ENCODE data around the gene PROCA1. TPM values are rescaled to one million over a fixed set of nuclear protein-coding genes. Genes with fewer than 3 reads are reported as not detected.

The PROCA1 gene
- total and polyA plus RNA-seq, 2 of the 8 experiments (the other 6 are each of a cell fraction or from before 2014, with no cell fraction given) = 21.2 to 26.3 TPM

DNA sequence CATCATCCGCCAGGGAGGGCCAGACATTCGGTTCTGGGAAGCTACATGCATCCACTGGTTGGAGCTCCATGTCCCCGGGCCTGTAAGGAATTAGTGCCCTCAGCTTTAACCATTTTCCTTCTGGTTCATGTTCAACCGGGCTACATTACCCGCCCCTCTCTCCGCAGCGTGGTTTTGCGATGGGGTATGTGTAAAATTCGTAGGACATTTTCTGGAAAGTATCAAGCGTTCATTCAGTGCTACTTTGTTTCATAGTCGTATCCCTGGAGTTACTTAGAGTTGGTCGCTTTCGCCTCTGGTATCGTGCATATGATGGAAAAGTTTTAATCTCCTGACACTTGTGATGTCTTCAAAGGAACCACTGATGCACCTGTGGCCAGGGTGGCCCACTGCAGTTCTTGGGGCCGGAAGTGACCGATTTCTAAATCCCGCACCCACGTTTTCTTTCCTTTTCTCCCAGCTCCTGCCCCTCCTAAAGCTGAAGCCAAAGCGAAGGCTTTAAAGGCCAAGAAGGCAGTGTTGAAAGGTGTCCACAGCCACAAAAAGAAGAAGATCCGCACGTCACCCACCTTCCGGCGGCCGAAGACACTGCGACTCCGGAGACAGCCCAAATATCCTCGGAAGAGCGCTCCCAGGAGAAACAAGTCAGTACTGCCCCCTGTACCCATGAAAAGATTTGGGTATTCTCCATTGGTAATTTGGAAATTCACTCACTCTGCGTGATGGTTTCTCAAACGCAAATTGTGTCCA, 8.7 kb upstream of the PROCA1 start (continued):
- TF ChIP-seq YY1 (IDR thresholded peaks at IDR 0.05; ENCODE audit: low read depth, low read length) (no peak), NRF1 (IDR thresholded peaks at IDR 0.05; ENCODE audit: low read depth, low read length) (no peak), CHD2 (IDR thresholded peaks at IDR 0.05; ENCODE audit: low read length) (no peak), POU5F1 (IDR thresholded peaks at IDR 0.05; ENCODE audit: low read depth, low read length) (no peak), SUZ12 (IDR thresholded peaks at IDR 0.05; ENCODE audit: low read length) (no peak), GTF2F1 (IDR thresholded peaks at IDR 0.05; ENCODE audit: borderline replicate concordance, low read depth, low read length) (no peak), NANOG (IDR thresholded peaks at IDR 0.05; ENCODE audit: insufficient read depth, low read depth, low read length, poor library complexity, severe bottlenecking) (no peak), BACH1 (IDR thresholded peaks at IDR 0.05; ENCODE audit: low read length) (no peak), CTBP2 (IDR thresholded peaks at IDR 0.05; ENCODE audit: borderline replicate concordance, insufficient read depth, insufficient read length, low read length) (no peak), TAF7 (optimal IDR thresholded peaks at IDR 0.05; ENCODE audit: borderline replicate concordance, low read depth, low read length) (no peak), SP1 (IDR thresholded peaks at IDR 0.05; ENCODE audit: low read depth, low read length) (no peak), KDM5A (IDR thresholded peaks at IDR 0.05; ENCODE audit: low read length) (0 out of 2 replicates have a peak, but pooled peaks have one; percentile 76), RBBP5 (IDR thresholded peaks at IDR 0.05; ENCODE audit: borderline replicate concordance, low read depth, low read length) (no peak), FOSL1 (IDR thresholded peaks at IDR 0.05; ENCODE audit: insufficient read depth, low read depth, low read length) (no peak), CREB1 (IDR thresholded peaks at IDR 0.05) (no peak), SIRT6 (IDR thresholded peaks at IDR 0.05; ENCODE audit: low read length) (no peak), TAF1 (IDR thresholded peaks at IDR 0.05; ENCODE audit: low read depth, low read length) (no peak), ZNF274 (IDR thresholded peaks at IDR 0.05; ENCODE audit: borderline replicate concordance, extremely low read depth, low read length) (no peak)
- TF ChIP-seq, protein P1, sequence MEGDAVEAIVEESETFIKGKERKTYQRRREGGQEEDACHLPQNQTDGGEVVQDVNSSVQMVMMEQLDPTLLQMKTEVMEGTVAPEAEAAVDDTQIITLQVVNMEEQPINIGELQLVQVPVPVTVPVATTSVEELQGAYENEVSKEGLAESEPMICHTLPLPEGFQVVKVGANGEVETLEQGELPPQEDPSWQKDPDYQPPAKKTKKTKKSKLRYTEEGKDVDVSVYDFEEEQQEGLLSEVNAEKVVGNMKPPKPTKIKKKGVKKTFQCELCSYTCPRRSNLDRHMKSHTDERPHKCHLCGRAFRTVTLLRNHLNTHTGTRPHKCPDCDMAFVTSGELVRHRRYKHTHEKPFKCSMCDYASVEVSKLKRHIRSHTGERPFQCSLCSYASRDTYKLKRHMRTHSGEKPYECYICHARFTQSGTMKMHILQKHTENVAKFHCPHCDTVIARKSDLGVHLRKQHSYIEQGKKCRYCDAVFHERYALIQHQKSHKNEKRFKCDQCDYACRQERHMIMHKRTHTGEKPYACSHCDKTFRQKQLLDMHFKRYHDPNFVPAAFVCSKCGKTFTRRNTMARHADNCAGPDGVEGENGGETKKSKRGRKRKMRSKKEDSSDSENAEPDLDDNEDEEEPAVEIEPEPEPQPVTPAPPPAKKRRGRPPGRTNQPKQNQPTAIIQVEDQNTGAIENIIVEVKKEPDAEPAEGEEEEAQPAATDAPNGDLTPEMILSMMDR (IDR thresholded peaks at IDR 0.05; ENCODE audit: control extremely low read depth in 1 of 3, insufficient read depth in 1 of 3, low read depth in 1 of 3, low read length in 3 of 3) = peak in 1 of 3 experiments; percentile 29; a peak in 1 of 4 replicates
